H9 (cell line): Measurements from ENCODE around the gene MTMR3. TPM values are rescaled to one million over a fixed set of nuclear protein-coding genes. Genes with fewer than 3 reads are reported as not detected.

ENCODE experiments used
- DNase-seq: peaks from one replicate; pipeline ENCODE4 v3.0.0-alpha.2; 2017
- H2AFZ ChIP-seq: one replicate; pipeline ENCODE4 v1.6.1; 2013; ENCODE audit warnings: mild to moderate bottlenecking, low read length, control low read depth, moderate library complexity
- H2AK5ac ChIP-seq: 2 replicates; pipeline ENCODE4 v1.6.1; 2013; ENCODE audit warnings: low read length, control low read depth, mixed read lengths; ENCODE audit not compliant: insufficient read length
- H2BK120ac ChIP-seq: one replicate; pipeline ENCODE4 v1.6.1; 2013; ENCODE audit warnings: low read depth, mild to moderate bottlenecking, low read length, control low read depth, inconsistent platforms; ENCODE audit not compliant: poor library complexity, severe bottlenecking
- H2BK12ac ChIP-seq: 2 replicates; pipeline ENCODE4 v1.6.1; 2013; ENCODE audit warnings: low read length, control low read depth, mixed read lengths, low read depth; ENCODE audit not compliant: insufficient read length
- H2BK15ac ChIP-seq: 2 replicates; pipeline ENCODE4 v1.6.1; 2013; ENCODE audit warnings: low read depth, low read length, control low read depth
- H2BK20ac ChIP-seq: one replicate; pipeline ENCODE4 v1.6.1; 2013; ENCODE audit warnings: low read depth, mild to moderate bottlenecking, low read length, control low read depth, inconsistent platforms; ENCODE audit not compliant: poor library complexity, severe bottlenecking
- H2BK5ac ChIP-seq: 2 replicates; pipeline ENCODE4 v1.6.1; 2013; ENCODE audit warnings: low read length, control low read depth, mixed read lengths; ENCODE audit not compliant: insufficient read length
- H3K14ac ChIP-seq: 2 replicates; pipeline ENCODE4 v1.6.1; 2013; ENCODE audit warnings: low read length, control low read depth; ENCODE audit not compliant: insufficient read depth
- H3K18ac ChIP-seq: 2 replicates; pipeline ENCODE4 v1.6.1; 2013; ENCODE audit warnings: low read depth, mild to moderate bottlenecking, mixed read lengths, low read length, control low read depth; ENCODE audit not compliant: insufficient read length
- H3K23ac ChIP-seq: 2 replicates; pipeline ENCODE4 v1.6.1; 2013; ENCODE audit warnings: low read length, control low read depth, mixed read lengths, low read depth; ENCODE audit not compliant: insufficient read length
- H3K23me2 ChIP-seq: 2 replicates; pipeline ENCODE4 v1.6.1; 2013; ENCODE audit warnings: low read depth, mild to moderate bottlenecking, mixed read lengths, low read length, control low read depth; ENCODE audit not compliant: insufficient read length, poor library complexity, severe bottlenecking
- H3K27ac ChIP-seq: 2 replicates; pipeline ENCODE4 v1.5.1; 2013; ENCODE audit warnings: low read length, control low read depth, mixed read lengths, low read depth; ENCODE audit not compliant: insufficient read length
- H3K27me3 ChIP-seq: 2 replicates; pipeline ENCODE4 v1.6.1; 2013; ENCODE audit warnings: low read length, control low read depth, inconsistent platforms; ENCODE audit not compliant: insufficient read depth
- H3K4ac ChIP-seq: 2 replicates; pipeline ENCODE4 v1.6.1; 2013; ENCODE audit warnings: low read depth, mild to moderate bottlenecking, control low read depth, inconsistent platforms, low read length, moderate library complexity
- H3K4me1 ChIP-seq: 2 replicates; pipeline ENCODE4 v1.6.1; 2013; ENCODE audit warnings: low read length, control low read depth, inconsistent platforms; ENCODE audit not compliant: insufficient read depth
- H3K4me2 ChIP-seq: 2 replicates; pipeline ENCODE4 v1.6.1; 2013; ENCODE audit warnings: low read length, control low read depth, mixed read lengths; ENCODE audit not compliant: insufficient read length, insufficient read depth
- H3K56ac ChIP-seq: 2 replicates; pipeline ENCODE4 v1.6.1; 2013; ENCODE audit warnings: low read depth, mild to moderate bottlenecking, mixed read lengths, low read length, control low read depth; ENCODE audit not compliant: insufficient read length
- H3K79me1 ChIP-seq: 2 replicates; pipeline ENCODE4 v1.6.1; 2013; ENCODE audit warnings: low read depth, mild to moderate bottlenecking, moderate library complexity, low read length, control low read depth, inconsistent platforms; ENCODE audit not compliant: insufficient read depth, poor library complexity, severe bottlenecking
- H3K79me2 ChIP-seq: 2 replicates; pipeline ENCODE4 v1.6.1; 2013; ENCODE audit warnings: low read length, control low read depth, inconsistent platforms; ENCODE audit not compliant: insufficient read depth
- H3K9ac ChIP-seq: 2 replicates; pipeline ENCODE4 v1.6.1; 2013; ENCODE audit warnings: low read length, control low read depth, mixed read lengths; ENCODE audit not compliant: insufficient read length; ENCODE audit errors: extremely low read depth
- H3K9me3 ChIP-seq: one replicate; pipeline ENCODE4 v1.6.1; 2013; ENCODE audit warnings: low read depth, low read length, inconsistent platforms; ENCODE audit not compliant: control insufficient read depth
- H3T11ph ChIP-seq: one replicate; pipeline ENCODE4 v1.6.1; 2013; ENCODE audit warnings: mild to moderate bottlenecking, low read length, control low read depth, inconsistent platforms
- H4K20me1 ChIP-seq: one replicate; pipeline ENCODE4 v1.6.1; 2013; ENCODE audit not compliant: control insufficient read depth, insufficient read length, insufficient read depth
- H4K5ac ChIP-seq: 2 replicates; pipeline ENCODE4 v1.6.1; 2013; ENCODE audit warnings: low read depth, mild to moderate bottlenecking, mixed read lengths, low read length, control low read depth; ENCODE audit not compliant: insufficient read length
- H4K8ac ChIP-seq: replicated peaks from 2 replicates; pipeline ENCODE4 v1.6.1; 2013; ENCODE audit warnings: low read length, control low read depth, mixed read lengths, low read depth; ENCODE audit not compliant: insufficient read length
- H4K91ac ChIP-seq: 2 replicates; pipeline ENCODE4 v1.6.1; 2013; ENCODE audit warnings: low read depth, mild to moderate bottlenecking, moderate library complexity, mixed read lengths, low read length, control low read depth; ENCODE audit not compliant: insufficient read length
- H3K27ac Mint-ChIP-seq, 3 experiments: 2 replicates in 2 of 3; 3 replicates in 1 of 3; pipeline ENCODE4 v1.8.0; 2020 to 2021; ENCODE audit warnings: mixed read lengths in 3 of 3, mild to moderate bottlenecking in 1 of 3, moderate library complexity in 1 of 3
- H3K27me3 Mint-ChIP-seq: 2 replicates; pipeline ENCODE4 v1.8.0; 2021; ENCODE audit warnings: low read depth, mild to moderate bottlenecking, moderate library complexity, mixed read lengths
- H3K36me3 Mint-ChIP-seq, 3 experiments: 2 replicates in 2 of 3; 3 replicates in 1 of 3; pipeline ENCODE4 v1.8.0; 2020 to 2021; ENCODE audit warnings: low read depth in 3 of 3, mixed read lengths in 3 of 3; ENCODE audit not compliant: insufficient read depth in 1 of 3
- H3K4me1 Mint-ChIP-seq, 2 experiments: 2 replicates each; pipeline ENCODE4 v1.8.0; 2020; ENCODE audit warnings: mixed read lengths in 2 of 2
- H3K4me3 Mint-ChIP-seq, 2 experiments: 2 replicates in 1 of 2; 3 replicates in 1 of 2; pipeline ENCODE4 v1.8.0; 2020 to 2021; ENCODE audit warnings: mild to moderate bottlenecking in 2 of 2, mixed read lengths in 2 of 2, moderate library complexity in 1 of 2
- H3K9me3 Mint-ChIP-seq, 2 experiments: 2 replicates in 1 of 2; 3 replicates in 1 of 2; pipeline ENCODE4 v1.8.0; 2020; ENCODE audit warnings: mild to moderate bottlenecking in 2 of 2, mixed read lengths in 2 of 2, moderate library complexity in 1 of 2
- WGBS: extraction: QIAGEN DNeasy Blood & Tissue Kit; methylation state at CpG from one replicate; pipeline ENCODE4 v1.1.7; 2013; ENCODE audit warnings: missing lambda C conversion rate, low lambda C conversion rate, mixed read lengths; ENCODE audit not compliant: insufficient read length; ENCODE audit errors: extremely low coverage; 5-methylcytosine and 5-hydroxymethylcytosine counted together
- total RNA-seq: library from RNA; stranded (reverse); gene quantifications from 2 replicates; pipeline ENCODE4 v1.2.1, GENCODE V29; 2021
- TF ChIP-seq, protein P1 (sequence below): fragments of 200-600 bp; sonication (generic); conservative IDR thresholded peaks from 3 replicates; pipeline ENCODE4 v1.8.0; 2021; ENCODE audit warnings: antibody characterized with exemption, mild to moderate bottlenecking

Gene MTMR3
- total RNA-seq, 1 experiment from 2014 or later = 19.8 TPM

- no peak overlapping the region for H3K9ac ChIP-seq
- no peak overlapping the region for H3K56ac ChIP-seq
- no peak overlapping the region for H2AFZ ChIP-seq
- H2BK20ac ChIP-seq = no peak overlapping the region
- H3K27ac ChIP-seq = no peak overlapping the region
- H3K9me3 ChIP-seq = no peaks in the 10 kb centered on the region
- WGBS = no CpG with 5 or more reads among the region's 2 CpGs
- no peak overlapping the region for H2BK12ac ChIP-seq
- no peak overlapping the region for H4K5ac ChIP-seq
- H3K4me3 Mint-ChIP-seq = no peak overlapping the region
- H3K27ac Mint-ChIP-seq = peak overlapping the region; percentile 34 to 95 (median 56); a peak in 3 of 7 replicates
- no peaks in the 10 kb centered on the region for H4K20me1 ChIP-seq
- no peak overlapping the region for H3T11ph ChIP-seq
- H3K79me1 ChIP-seq = no peaks in the 10 kb centered on the region
- H2BK5ac ChIP-seq = no peak overlapping the region
- H3K23me2 ChIP-seq = no peaks in the 10 kb centered on the region
- H3K4ac ChIP-seq = no peak overlapping the region
- no peak overlapping the region for H2AK5ac ChIP-seq
- H2BK120ac ChIP-seq = no peak overlapping the region
- TF ChIP-seq, protein P1, sequence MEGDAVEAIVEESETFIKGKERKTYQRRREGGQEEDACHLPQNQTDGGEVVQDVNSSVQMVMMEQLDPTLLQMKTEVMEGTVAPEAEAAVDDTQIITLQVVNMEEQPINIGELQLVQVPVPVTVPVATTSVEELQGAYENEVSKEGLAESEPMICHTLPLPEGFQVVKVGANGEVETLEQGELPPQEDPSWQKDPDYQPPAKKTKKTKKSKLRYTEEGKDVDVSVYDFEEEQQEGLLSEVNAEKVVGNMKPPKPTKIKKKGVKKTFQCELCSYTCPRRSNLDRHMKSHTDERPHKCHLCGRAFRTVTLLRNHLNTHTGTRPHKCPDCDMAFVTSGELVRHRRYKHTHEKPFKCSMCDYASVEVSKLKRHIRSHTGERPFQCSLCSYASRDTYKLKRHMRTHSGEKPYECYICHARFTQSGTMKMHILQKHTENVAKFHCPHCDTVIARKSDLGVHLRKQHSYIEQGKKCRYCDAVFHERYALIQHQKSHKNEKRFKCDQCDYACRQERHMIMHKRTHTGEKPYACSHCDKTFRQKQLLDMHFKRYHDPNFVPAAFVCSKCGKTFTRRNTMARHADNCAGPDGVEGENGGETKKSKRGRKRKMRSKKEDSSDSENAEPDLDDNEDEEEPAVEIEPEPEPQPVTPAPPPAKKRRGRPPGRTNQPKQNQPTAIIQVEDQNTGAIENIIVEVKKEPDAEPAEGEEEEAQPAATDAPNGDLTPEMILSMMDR = no peak
- DNase-seq = no peak
- H3K18ac ChIP-seq = no peak overlapping the region
- no peaks in the 10 kb centered on the region; the same call in 1 of the 2 replicates for H3K79me2 ChIP-seq
- no peak overlapping the region for H3K23ac ChIP-seq
- no peak overlapping the region for H3K4me2 ChIP-seq
- H3K4me1 Mint-ChIP-seq = peaks cover 18 to 29% of the 10 kb centered on the region in 2 experiments
- H3K4me1 ChIP-seq = peaks cover 3% of the 10 kb centered on the region; the same call in 1 of the 2 replicates
- H3K27me3 ChIP-seq = no peaks in the 10 kb centered on the region
- peaks cover 18 to 30% (median 21%) of the 10 kb centered on the region in 3 experiments for H3K36me3 Mint-ChIP-seq
- no peak overlapping the region for H3K14ac ChIP-seq
- no peak overlapping the region for H4K91ac ChIP-seq
- H3K27me3 Mint-ChIP-seq = no peaks in the 10 kb centered on the region
- peaks cover 15 to 27% of the 10 kb centered on the region in 2 experiments; a peak in 4 of 5 replicates for H3K9me3 Mint-ChIP-seq
- H4K8ac ChIP-seq = no peak overlapping the region
- no peak overlapping the region for H2BK15ac ChIP-seq
These were observed 57.6 kb downstream of the MTMR3 start for GRCh38 chr22:29940526-29940925.
